ENCODE results near the gene ZBTB17.

The ZBTB17 gene

GRCh38 chr1:15975805-15976680, at the start of gene ZBTB17:
Gene ZBTB17 (minus strand): TSS chr1:15976101. CDS start chr1:15948495, 27,606 bp downstream.
- DNase-seq = peak; percentile 94
- Histone ChIP-seq H4K20me1 (ENCODE audit: insufficient read depth, low read length) (peaks cover 16% of the 10 kb centered on the region; the same call in 1 of the 2 replicates), H3K27me3 (ENCODE audit: insufficient read depth, low read length, poor library complexity) (no peaks in the 10 kb centered on the region), H2AFZ (ENCODE audit: low read depth, low read length) (peak within 1 kb of the TSS; percentile 97), H3K4me2 (ENCODE audit: insufficient read depth, low read length) (peak within 1 kb of the TSS; percentile 71), H3K36me3 (ENCODE audit: insufficient read depth, low read length) (peaks cover 19% of the 10 kb centered on the region), H3K4me1 (ENCODE audit: insufficient read depth, low read length) (peaks cover 25% of the 10 kb centered on the region), H3K4me3 (ENCODE audit: low read depth in 1 of 2, low read length in 2 of 2) (peak within 1 kb of the TSS; percentile 83 to 94), H3K9ac (ENCODE audit: low read depth, low read length) (peak within 1 kb of the TSS; percentile 68), H3K9me3 (ENCODE audit: insufficient read depth, low read length, severe bottlenecking) (peaks cover 5% of the 10 kb centered on the region), H3K27ac (ENCODE audit: low read length) (peak within 1 kb of the TSS; percentile 85), H3K79me2 (ENCODE audit: insufficient read depth, low read length) (peaks cover 44% of the 10 kb centered on the region)
- no peak for TF ChIP-seq CTCF (IDR thresholded peaks at IDR 0.05; ENCODE audit: borderline replicate concordance, extremely low read depth, low read length, poor library complexity, severe bottlenecking)
- TF ChIP-seq EZH2 (IDR thresholded peaks at IDR 0.05; ENCODE audit: borderline replicate concordance, low read depth, low read length, severe bottlenecking) = no peak
- peak; percentile 93 for ATAC-seq (ENCODE audit: insufficient read depth, low read depth)

- peaks cover 17% of the 10 kb centered on the region for H3K27me3 ChIP-seq (ENCODE audit: insufficient read depth, low read length, poor library complexity)
- H3K27ac ChIP-seq (ENCODE audit: low read length) = no peak overlapping the region
- H3K9ac ChIP-seq (ENCODE audit: low read depth, low read length) = no peak overlapping the region
- ATAC-seq (ENCODE audit: insufficient read depth, low read depth) (no peak), DNase-seq (no peak)
- H3K79me2 ChIP-seq (ENCODE audit: insufficient read depth, low read length) = no peaks in the 10 kb centered on the region
- H3K36me3 ChIP-seq (ENCODE audit: insufficient read depth, low read length) = no peaks in the 10 kb centered on the region
- no peak overlapping the region for H2AFZ ChIP-seq (ENCODE audit: low read depth, low read length)
- TF ChIP-seq CTCF (IDR thresholded peaks at IDR 0.05; ENCODE audit: borderline replicate concordance, extremely low read depth, low read length, poor library complexity, severe bottlenecking) (no peak), EZH2 (IDR thresholded peaks at IDR 0.05; ENCODE audit: borderline replicate concordance, low read depth, low read length, severe bottlenecking) (no peak)
- no peak overlapping the region for H3K4me2 ChIP-seq (ENCODE audit: insufficient read depth, low read length)
- H3K4me3 ChIP-seq (ENCODE audit: low read depth in 1 of 2, low read length in 2 of 2) = no peak overlapping the region
- no peaks in the 10 kb centered on the region for H3K9me3 ChIP-seq (ENCODE audit: insufficient read depth, low read length, severe bottlenecking)
- H4K20me1 ChIP-seq (ENCODE audit: insufficient read depth, low read length) = peaks cover 3% of the 10 kb centered on the region
- H3K4me1 ChIP-seq (ENCODE audit: insufficient read depth, low read length) = no peaks in the 10 kb centered on the region
These were observed 47.3 kb upstream of the ZBTB17 start for GRCh38 chr1:16023050-16023653.

GRCh38 chr1:16022393-16022792, 46.5 kb upstream of the ZBTB17 start:
- H3K27me3 ChIP-seq (ENCODE audit: insufficient read depth, low read length, poor library complexity) = peaks cover 17% of the 10 kb centered on the region
- H3K9me3 ChIP-seq (ENCODE audit: insufficient read depth, low read length, severe bottlenecking) = no peaks in the 10 kb centered on the region
- no peak overlapping the region for H3K4me3 ChIP-seq (ENCODE audit: low read depth in 1 of 2, low read length in 2 of 2)
- H3K79me2 ChIP-seq (ENCODE audit: insufficient read depth, low read length) = no peaks in the 10 kb centered on the region
- no peak overlapping the region for H2AFZ ChIP-seq (ENCODE audit: low read depth, low read length)
- ATAC-seq (ENCODE audit: insufficient read depth, low read depth) (no peak), DNase-seq (no peak)
- H3K27ac ChIP-seq (ENCODE audit: low read length) = no peak overlapping the region
- peaks cover 6% of the 10 kb centered on the region for H4K20me1 ChIP-seq (ENCODE audit: insufficient read depth, low read length)
- no peak overlapping the region for H3K4me2 ChIP-seq (ENCODE audit: insufficient read depth, low read length)
- H3K9ac ChIP-seq (ENCODE audit: low read depth, low read length) = no peak overlapping the region
- H3K36me3 ChIP-seq (ENCODE audit: insufficient read depth, low read length) = no peaks in the 10 kb centered on the region
- TF ChIP-seq EZH2 (IDR thresholded peaks at IDR 0.05; ENCODE audit: borderline replicate concordance, low read depth, low read length, severe bottlenecking) = no peak
- no peak for TF ChIP-seq CTCF (IDR thresholded peaks at IDR 0.05; ENCODE audit: borderline replicate concordance, extremely low read depth, low read length, poor library complexity, severe bottlenecking)
- no peaks in the 10 kb centered on the region for H3K4me1 ChIP-seq (ENCODE audit: insufficient read depth, low read length)
